Stimulated activated CD8-positive, alpha-beta memory T cell treated with anti-CD3 and anti-CD28 coated beads, Interleukin-12 subunit alpha, Interleukin-12 subunit beta, amount 100 ng/mL, for 4 hours (primary cell): ENCODE measurements around the gene ZP2.
"Not testable (repeated sequence)": the region's sequence is repeated elsewhere in the genome, so short reads cannot be mapped to it uniquely, and the experiment has no call there.

Experiments
- DNase-seq: peaks from one replicate; pipeline ENCODE4 v3.0.0-alpha.2; 2020; ENCODE audit warnings: low read depth

Gene ZP2

GRCh38 chr16:21214086-21214485 lies 2.7 kb upstream of the ZP2 start:
- DNase-seq: no peak

DNA sequence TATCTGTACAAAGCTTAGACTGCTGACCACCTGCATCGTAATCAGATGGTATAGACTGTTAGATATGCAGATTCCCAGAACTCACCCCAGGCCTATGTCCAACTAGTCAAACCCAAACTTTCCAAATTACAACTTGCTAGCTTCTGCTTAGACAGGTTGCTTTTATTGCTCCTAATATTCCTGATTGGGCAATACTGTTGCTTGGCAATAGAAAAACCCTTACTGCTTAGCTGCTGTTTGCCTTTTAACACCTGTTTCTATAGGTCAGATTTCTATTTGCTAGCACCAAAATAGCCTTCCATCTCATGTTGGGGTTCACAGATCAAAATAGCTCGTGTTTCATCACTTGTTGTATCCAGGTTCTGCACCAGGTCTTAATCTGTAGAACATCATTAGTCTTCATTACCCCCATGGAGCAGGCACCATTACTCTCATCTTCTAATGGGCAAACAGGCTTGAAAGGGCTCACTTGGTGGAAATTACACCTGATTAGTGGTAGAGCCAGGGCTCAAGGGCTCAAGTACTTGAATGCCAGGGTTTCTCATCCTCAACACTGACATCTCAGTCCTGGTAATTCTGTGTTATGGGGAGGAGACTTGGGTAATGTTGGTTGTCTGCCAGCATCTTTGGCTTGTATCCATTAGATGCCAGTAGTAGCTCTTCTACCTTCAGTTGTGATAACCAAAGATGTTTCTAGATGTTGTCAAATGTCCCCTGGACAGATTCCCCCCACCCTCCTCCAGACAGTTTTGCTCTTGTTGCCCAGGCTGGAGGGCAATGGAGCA lies 2.7 kb downstream of the ZP2 start:
- no peak for DNase-seq

DNA sequence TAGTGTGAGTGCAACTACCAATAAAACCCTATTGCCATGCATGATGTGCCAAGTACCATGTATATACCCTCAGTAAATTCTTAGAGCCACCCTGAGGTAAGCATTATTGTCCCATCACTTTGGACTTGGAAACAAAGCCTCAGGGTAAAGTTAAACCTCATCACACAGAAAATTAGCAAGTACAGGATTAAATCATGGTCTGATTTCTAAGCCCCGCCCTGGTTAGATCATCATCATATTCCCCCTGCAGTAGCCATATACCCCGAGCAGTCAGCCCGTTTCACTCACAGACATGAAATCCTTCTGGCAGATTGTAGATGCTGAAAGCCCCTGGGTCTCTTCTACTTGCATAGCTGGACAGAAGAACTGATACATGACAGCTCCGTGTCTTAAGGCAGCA lies 4.8 kb downstream of the ZP2 start:
- no peak for DNase-seq

- no peak for DNase-seq
Observed at GRCh38 chr16:21205303-21205702, 6.1 kb downstream of the ZP2 start.

GRCh38 chr16:21203155-21203797 lies 8.1 kb downstream of the ZP2 start:
- no peak for DNase-seq

- no peak for DNase-seq
Observed at GRCh38 chr16:21199607-21200218, 11.7 kb downstream of the ZP2 start.

- DNase-seq: no peak
Observed at GRCh38 chr16:21197621-21198020, 13.8 kb downstream of the ZP2 start.

DNA sequence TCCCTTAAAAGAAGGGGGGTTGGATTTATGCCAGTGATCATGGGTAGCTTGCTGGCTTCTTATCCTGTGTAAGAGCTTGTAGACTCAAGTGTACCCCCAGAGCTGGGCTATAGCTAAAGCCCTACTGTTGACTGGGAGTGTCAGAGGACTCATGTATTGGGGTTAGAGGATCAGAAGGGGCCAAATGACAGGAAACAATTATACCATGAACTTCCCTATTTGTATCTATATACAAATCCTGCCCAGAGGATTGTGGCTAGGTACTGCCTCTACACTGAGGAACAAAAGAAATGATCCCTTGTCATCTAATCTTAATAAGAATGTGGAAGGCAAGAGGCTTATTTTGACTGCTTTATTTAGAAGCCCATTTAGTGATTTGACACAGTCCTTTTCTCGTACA lies 14.3 kb downstream of the ZP2 start:
- no peak for DNase-seq

GRCh38 chr16:21195330-21195729 lies 16.0 kb downstream of the ZP2 start:
- not testable (repeated sequence) for DNase-seq

GRCh38 chr16:21194771-21195301 lies 16.5 kb downstream of the ZP2 start:
- no peak for DNase-seq

DNA sequence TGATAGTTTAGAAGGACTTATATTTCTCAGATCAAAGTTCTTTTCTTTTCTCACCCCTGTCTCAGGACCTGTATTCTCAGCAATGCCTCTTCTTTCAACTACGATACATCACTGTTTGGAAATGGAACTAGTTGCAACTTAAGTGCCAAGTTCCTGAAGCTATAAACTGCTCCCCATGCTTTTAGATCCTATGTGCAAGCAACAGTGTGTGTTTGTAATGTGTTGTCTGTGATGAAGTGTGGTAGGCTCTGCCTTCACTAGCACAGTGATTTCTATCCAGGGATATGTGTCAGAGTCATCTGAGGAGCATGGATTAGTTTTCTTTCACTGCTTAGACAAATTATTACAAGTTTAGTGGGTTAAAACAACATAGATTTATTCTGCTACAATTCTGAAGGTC lies 18.4 kb downstream of the ZP2 start:
- DNase-seq: no peak

DNA sequence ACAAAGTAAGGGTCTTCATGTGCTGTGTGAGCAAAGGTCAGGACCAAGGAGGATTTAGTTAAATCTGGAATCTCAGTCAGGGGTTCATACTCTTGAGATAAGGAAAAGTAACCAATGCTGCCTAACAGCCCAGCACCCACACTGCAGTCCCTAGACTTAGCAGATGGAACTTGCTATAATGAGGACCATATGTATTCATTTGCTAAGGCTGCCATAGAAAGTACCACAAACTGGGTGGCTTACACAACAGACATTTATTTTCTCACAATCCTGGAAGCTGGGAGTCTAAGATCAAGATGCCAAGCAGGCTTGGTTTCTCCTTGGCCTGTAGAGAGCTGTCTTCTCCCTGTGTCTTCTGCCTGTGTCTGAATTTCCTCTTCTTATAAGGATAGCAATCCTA lies 20.8 kb downstream of the ZP2 start:
- no peak for DNase-seq

- DNase-seq: no peak
Observed at GRCh38 chr16:21190013-21190412, 21.4 kb downstream of the ZP2 start.

DNA sequence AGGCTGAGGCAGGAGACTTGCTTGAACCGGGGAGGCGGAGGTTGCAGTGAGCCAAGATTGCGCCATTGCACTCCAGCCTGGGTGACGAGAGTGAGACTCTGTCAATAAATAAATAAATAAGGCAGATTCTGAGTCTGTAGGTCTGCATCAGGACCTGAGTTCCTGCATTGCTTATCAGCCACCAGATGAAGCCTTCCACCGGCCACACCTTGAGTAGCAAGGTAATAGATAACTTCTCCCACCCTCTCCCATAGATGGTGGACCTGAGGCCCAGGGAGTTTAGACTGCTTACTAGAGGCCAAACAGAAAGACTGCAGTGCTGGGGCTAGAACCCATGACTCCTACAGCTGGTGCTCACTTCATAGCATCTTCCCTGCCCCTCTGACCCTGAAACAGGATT lies 22.1 kb downstream of the ZP2 start:
- no peak for DNase-seq

GRCh38 chr16:21186326-21186691 lies 25.1 kb downstream of the ZP2 start:
- DNase-seq: no peak

DNA sequence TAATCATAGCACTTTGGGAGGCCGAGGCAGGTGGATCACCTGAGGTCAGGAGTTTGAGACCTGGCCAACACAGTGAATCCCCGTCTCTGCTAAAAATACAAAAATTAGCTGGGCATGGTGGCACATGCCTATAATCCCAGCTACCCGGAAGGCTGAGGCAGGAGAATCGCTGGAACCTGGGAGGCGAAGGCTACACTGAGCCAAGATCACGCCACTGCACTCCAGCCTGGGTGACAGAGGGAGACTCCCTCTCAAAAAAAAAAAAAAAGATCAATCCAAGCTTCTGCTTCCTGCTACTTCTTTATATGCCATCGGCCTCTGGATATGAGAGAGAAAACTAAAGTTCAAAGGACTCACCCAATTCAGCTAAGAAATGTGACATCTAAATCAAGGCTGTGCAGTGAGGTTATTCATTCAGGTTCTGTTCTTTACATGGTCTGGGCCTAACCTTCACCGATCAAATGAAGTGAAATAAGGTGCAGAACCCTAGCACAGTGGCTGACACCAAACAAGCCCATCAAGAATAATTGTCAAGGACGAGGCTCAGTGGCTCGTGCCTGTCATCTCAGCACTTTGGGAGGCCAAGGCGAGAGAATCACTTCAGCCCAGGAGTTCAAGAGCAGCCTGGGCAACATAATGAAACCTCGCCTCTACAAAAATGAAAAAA lies 25.6 kb downstream of the ZP2 start:
- no peak for DNase-seq

GRCh38 chr16:21184834-21185233 lies 26.5 kb downstream of the ZP2 start:
- no peak for DNase-seq

- DNase-seq: no peak
Observed at GRCh38 chr16:21183995-21184394, 27.4 kb downstream of the ZP2 start.

GRCh38 chr16:21179983-21180365 lies 31.4 kb downstream of the ZP2 start:
- DNase-seq: no peak

- DNase-seq: no peak
Observed at GRCh38 chr16:21179126-21179982, 32.0 kb downstream of the ZP2 start.

DNA sequence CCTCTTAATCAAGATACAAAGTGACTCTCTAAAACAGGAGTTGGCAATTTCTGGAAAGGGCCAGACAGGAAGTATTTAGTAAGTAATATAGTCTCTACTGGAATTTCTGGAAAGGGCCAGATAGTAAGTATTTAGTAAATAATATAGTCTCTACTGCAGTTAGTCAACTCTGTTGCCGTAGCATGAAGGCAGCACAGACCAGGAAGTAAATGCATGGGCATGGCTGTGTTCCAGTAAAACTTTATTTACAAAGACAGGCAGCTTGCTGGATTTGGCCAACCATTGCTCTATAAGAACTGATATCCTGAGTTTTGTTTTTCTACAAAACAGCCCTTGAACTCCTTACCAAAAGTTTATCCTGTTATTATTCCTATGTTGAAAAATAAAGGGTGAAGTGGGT lies 36.0 kb downstream of the ZP2 start:
- DNase-seq: no peak

DNA sequence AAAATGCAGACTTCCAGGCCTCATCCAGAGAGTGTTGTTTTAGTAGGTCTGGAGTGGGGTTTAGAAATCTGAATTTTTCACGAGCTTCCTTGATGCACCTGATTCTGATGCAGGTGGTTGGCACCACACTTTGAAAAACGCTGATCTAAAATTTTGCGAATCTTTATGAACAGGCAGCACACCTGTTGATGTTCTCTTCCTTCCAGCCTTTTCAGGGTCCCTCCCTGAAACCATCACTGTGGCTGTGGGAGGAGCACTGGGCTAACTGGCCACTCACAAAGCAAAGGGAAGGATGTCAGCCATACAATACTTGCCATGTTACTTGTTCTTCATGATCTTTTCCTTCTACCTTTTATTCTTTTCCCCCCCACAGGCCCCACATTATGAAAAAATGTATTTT lies 38.7 kb downstream of the ZP2 start:
- no peak for DNase-seq
